CD8-positive, alpha-beta memory T cell (primary cell): ENCODE measurements around the gene MYRIP. TPM values are rescaled to one million over a fixed set of nuclear protein-coding genes. Genes with fewer than 3 reads are reported as not detected.
"Not testable (repeated sequence)": the region's sequence is repeated elsewhere in the genome, so short reads cannot be mapped to it uniquely, and the experiment has no call there.

Experiments used
- CTCF ChIA-PET: fragments of 350-600 bp; sonication (Branson Sonifier 250); formaldehyde crosslinking; loops from one replicate; lab custom pipeline; 2021; ENCODE audit warnings: antibody characterized with exemption; lab: Charles Lee
- POLR2A ChIA-PET: fragments of 350-600 bp; sonication (Branson Sonifier 250); formaldehyde crosslinking; loops from one replicate; lab custom pipeline; 2021; ENCODE audit warnings: antibody characterized with exemption; lab: Charles Lee
- DNase-seq, 5 donors: peaks; one replicate each; pipeline versions ENCODE4 v3.0.0 to v3.0.0-alpha.2; 2020 to 2022; ENCODE audit warnings: mixed read lengths in 1 of 5
- H3K27ac ChIP-seq: one replicate; pipeline ENCODE4 v1.7.0; 2013; ENCODE audit warnings: low read depth, mild to moderate bottlenecking, low read length, moderate library complexity
- H3K27me3 ChIP-seq: 2 replicates; pipeline ENCODE4 v1.7.0; 2013; ENCODE audit warnings: low read length, mild to moderate bottlenecking; ENCODE audit not compliant: insufficient read depth, poor library complexity, severe bottlenecking
- H3K36me3 ChIP-seq: 2 replicates; pipeline ENCODE4 v1.7.0; 2013; ENCODE audit warnings: mild to moderate bottlenecking, low read length, moderate library complexity; ENCODE audit not compliant: insufficient read depth
- H3K4me1 ChIP-seq: 2 replicates; pipeline ENCODE4 v1.7.0; 2013; ENCODE audit warnings: mild to moderate bottlenecking, low read length, moderate library complexity; ENCODE audit not compliant: insufficient read depth
- H3K4me3 ChIP-seq: 2 replicates; pipeline ENCODE4 v1.7.0; 2013; ENCODE audit warnings: mild to moderate bottlenecking, low read length
- H3K9me3 ChIP-seq: 2 replicates; pipeline ENCODE4 v1.7.0; 2013; ENCODE audit warnings: mild to moderate bottlenecking, low read length
- H3K27ac Mint-ChIP-seq, 8 donors: one replicate each; pipeline ENCODE4 v1.8.0; 2020 to 2021; ENCODE audit warnings: mixed read lengths in 8 of 8, mild to moderate bottlenecking in 6 of 8, inconsistent platforms in 3 of 8, moderate library complexity in 3 of 8
- H3K27me3 Mint-ChIP-seq, 2 donors: one replicate each; pipeline ENCODE4 v1.8.0; 2020 to 2021; ENCODE audit warnings: mixed read lengths in 2 of 2, mild to moderate bottlenecking in 1 of 2, moderate library complexity in 1 of 2
- H3K36me3 Mint-ChIP-seq, 3 donors: one replicate each; pipeline ENCODE4 v1.8.0; 2020 to 2021; ENCODE audit warnings: mixed read lengths in 3 of 3, inconsistent platforms in 1 of 3, mild to moderate bottlenecking in 1 of 3
- H3K4me1 Mint-ChIP-seq, 3 donors: one replicate each; pipeline ENCODE4 v1.8.0; 2020 to 2021; ENCODE audit warnings: mixed read lengths in 3 of 3, inconsistent platforms in 1 of 3, mild to moderate bottlenecking in 1 of 3
- H3K4me3 Mint-ChIP-seq, 7 donors: one replicate each; pipeline ENCODE4 v1.8.0; 2020 to 2021; ENCODE audit warnings: mixed read lengths in 7 of 7, mild to moderate bottlenecking in 6 of 7, moderate library complexity in 4 of 7, inconsistent platforms in 2 of 7
- H3K9me3 Mint-ChIP-seq, 5 donors: one replicate each; pipeline ENCODE4 v1.8.0; 2020 to 2022; ENCODE audit warnings: mixed read lengths in 5 of 5, mild to moderate bottlenecking in 3 of 5, moderate library complexity in 2 of 5, inconsistent platforms in 1 of 5
- polyA plus RNA-seq: library from polyadenylated mRNA; unstranded; fragments of 300-500 nt; fragmentation: Illumina TruSeq; gene quantifications from one replicate; pipeline ENCODE4 v1.2.3, GENCODE V29; 2021
- total RNA-seq, 2 experiments: library from RNA; stranded (reverse); gene quantifications; one replicate each; pipeline ENCODE4 v1.2.3, GENCODE V29; 2021

The MYRIP gene
- total and polyA plus RNA-seq, 3 experiments from 2014 or later, result not detected

DNA sequence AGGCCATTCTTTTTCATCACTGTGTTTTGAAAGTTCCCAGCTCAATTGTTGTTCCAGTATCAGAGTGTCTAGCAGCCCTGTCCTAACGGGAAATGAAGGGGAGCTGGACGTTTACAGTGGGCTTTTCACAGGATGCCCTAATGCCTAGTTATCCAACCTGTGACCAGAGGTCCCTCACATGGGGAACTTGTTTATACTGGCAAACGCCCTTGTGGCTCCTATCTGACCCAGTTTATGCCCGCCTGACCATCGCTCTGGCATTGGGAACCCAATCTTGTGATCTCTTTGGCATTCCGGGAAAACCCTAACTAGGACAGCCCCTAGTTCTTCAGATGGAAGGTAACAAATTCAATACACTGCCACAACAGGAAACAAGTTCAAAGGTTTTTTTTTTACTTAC is 14.5 kb upstream of the MYRIP start:
- DNase-seq, result no peak
- H3K36me3 Mint-ChIP-seq, result no peaks in the 10 kb centered on the region
- POLR2A ChIA-PET, result no interaction called here
- no peaks in the 10 kb centered on the region for H3K27me3 ChIP-seq
- no peaks in the 10 kb centered on the region for H3K4me1 ChIP-seq
- H3K4me1 Mint-ChIP-seq, result no peaks in the 10 kb centered on the region
- H3K4me3 Mint-ChIP-seq, result no peak overlapping the region
- H3K27ac Mint-ChIP-seq, result no peak overlapping the region
- CTCF ChIA-PET, result interaction anchor here (0.8 kb wide), 1 partner anchor 18 kb away, joined by 3 read pairs; no protein-coding TSS in a partner anchor
- no peaks in the 10 kb centered on the region for H3K9me3 ChIP-seq
- peaks cover under 1 to 2% of the 10 kb centered on the region in 2 donors for H3K27me3 Mint-ChIP-seq
- no peak overlapping the region for H3K4me3 ChIP-seq
- H3K27ac ChIP-seq, result no peak overlapping the region
- H3K36me3 ChIP-seq, result no peaks in the 10 kb centered on the region
- H3K9me3 Mint-ChIP-seq, result peaks cover 0 to 5% (median 0%) of the 10 kb centered on the region in 5 donors

DNA sequence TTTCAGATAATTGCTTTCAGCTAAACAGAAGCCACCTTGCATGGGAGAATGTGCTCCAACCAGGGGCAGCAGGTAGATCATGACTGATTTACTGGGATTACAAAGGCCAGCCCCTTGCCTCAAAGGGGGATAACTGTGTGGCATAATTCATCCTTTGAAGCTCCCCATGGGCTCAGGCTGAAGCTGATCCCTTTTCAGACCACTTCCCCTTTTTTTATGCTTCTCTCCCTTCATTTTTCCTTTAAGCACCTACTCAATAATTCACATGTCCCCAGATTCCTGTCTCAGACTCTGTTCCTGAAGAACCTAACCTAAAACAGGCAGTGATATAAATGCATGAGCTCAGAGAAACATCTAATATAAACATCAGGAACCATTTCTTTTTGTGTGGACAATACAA is 8.2 kb upstream of the MYRIP start:
- Histone ChIP-seq H3K4me3 (no peak overlapping the region), H3K27me3 (peaks cover 5% of the 10 kb centered on the region), H3K9me3 (no peaks in the 10 kb centered on the region), H3K4me1 (no peaks in the 10 kb centered on the region), H3K36me3 (no peaks in the 10 kb centered on the region), H3K27ac (no peak overlapping the region)
- Mint-ChIP-seq H3K9me3 (peaks cover 2 to 12% (median 10%) of the 10 kb centered on the region in 5 donors), H3K4me1 (no peaks in the 10 kb centered on the region), H3K27ac (no peak overlapping the region), H3K36me3 (no peaks in the 10 kb centered on the region), H3K4me3 (no peak overlapping the region), H3K27me3 (peaks cover 3 to 13% of the 10 kb centered on the region in 2 donors)
- POLR2A ChIA-PET, result no interaction called here
- no peak for DNase-seq
- CTCF ChIA-PET, result no interaction called here

DNA sequence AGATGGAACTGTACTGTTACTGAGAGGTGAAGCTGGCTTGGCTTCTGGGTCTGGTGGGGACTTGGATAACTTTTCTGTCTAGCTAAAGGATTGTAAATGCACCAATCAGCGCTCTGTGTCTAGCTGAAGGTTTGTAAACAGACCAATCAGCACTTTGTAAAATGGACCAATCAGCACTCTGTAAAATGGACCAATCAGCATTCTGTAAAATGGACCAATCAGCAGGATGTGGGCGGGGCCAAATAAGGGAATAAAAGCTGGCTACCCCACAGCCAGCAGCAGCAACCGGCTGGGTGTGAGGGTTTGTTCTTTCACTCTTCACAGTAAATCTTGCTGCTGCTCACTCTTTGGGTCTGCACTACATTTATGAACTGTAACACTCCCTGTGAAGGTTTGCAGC is 6.9 kb upstream of the MYRIP start:
- H3K4me3 ChIP-seq, POLR2A ChIA-PET, H3K4me1 ChIP-seq, H3K9me3 ChIP-seq, H3K27me3 ChIP-seq, CTCF ChIA-PET, H3K36me3 ChIP-seq, H3K27ac ChIP-seq, H3K4me3 Mint-ChIP-seq, H3K27ac Mint-ChIP-seq, DNase-seq, H3K36me3 Mint-ChIP-seq, H3K4me1 Mint-ChIP-seq: not testable (repeated sequence)
- Mint-ChIP-seq H3K9me3 (peaks cover 2 to 11% (median 9%) of the 10 kb centered on the region in 5 donors), H3K27me3 (peaks cover 8 to 22% of the 10 kb centered on the region in 2 donors)

DNA sequence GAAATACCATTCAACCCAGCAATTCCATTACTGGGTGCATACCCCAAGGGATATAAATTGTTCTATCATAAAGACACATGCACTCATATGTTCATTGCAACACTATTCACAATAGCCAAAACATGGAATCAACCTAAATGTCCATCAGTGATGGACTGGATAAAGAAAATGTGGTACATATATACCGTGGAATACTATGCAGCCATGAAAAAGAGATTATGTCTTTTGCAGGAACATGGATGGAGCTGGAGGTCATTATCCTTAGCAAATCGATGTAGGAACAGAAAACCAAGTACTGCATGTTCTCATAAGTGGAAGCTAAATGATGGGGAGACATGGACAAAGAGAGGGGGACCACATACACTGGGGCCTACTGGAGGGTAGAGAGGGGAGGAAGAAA is 5.5 kb upstream of the MYRIP start:
- no peaks in the 10 kb centered on the region for H3K36me3 Mint-ChIP-seq
- no peak overlapping the region for H3K4me3 ChIP-seq
- H3K9me3 ChIP-seq, result no peaks in the 10 kb centered on the region
- H3K27me3 ChIP-seq, result peaks cover 5% of the 10 kb centered on the region
- H3K4me1 Mint-ChIP-seq, result peaks cover 4 to 9% (median 6%) of the 10 kb centered on the region in 3 donors
- H3K27me3 Mint-ChIP-seq, result peaks cover 18 to 36% of the 10 kb centered on the region in 2 donors
- DNase-seq, result no peak
- peaks cover 3 to 13% (median 10%) of the 10 kb centered on the region in 5 donors for H3K9me3 Mint-ChIP-seq
- no peaks in the 10 kb centered on the region for H3K36me3 ChIP-seq
- no peak overlapping the region for H3K27ac ChIP-seq
- H3K4me3 Mint-ChIP-seq, result no peak overlapping the region
- ChIA-PET POLR2A (no interaction called here), CTCF (no interaction called here)
- no peaks in the 10 kb centered on the region for H3K4me1 ChIP-seq
- no peak overlapping the region for H3K27ac Mint-ChIP-seq

DNA sequence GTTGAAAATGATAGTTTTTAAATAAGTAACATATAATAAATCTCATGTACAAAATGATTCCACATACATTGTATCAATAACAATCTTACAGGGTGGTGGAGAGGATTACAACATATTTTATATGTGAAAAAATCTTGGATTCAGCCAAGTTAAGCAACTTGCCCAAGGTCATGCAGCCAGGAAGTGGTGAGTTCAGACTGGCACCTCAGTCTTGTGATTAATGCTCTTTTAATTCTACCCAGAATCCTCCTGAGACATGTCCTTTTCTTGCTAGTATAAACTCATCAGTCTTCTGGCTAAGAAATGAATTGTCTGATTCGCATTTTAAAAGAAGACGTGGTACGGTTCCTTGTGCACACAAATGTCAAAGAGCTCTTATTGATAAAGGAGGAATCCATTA is 4.5 kb upstream of the MYRIP start:
- H3K4me1 Mint-ChIP-seq, result peaks cover 6 to 12% (median 6%) of the 10 kb centered on the region in 3 donors
- H3K36me3 Mint-ChIP-seq, result no peaks in the 10 kb centered on the region
- peaks cover 20 to 38% of the 10 kb centered on the region in 2 donors for H3K27me3 Mint-ChIP-seq
- Histone ChIP-seq H3K27ac (no peak overlapping the region), H3K36me3 (no peaks in the 10 kb centered on the region), H3K4me3 (no peak overlapping the region), H3K4me1 (no peaks in the 10 kb centered on the region), H3K27me3 (peaks cover 5% of the 10 kb centered on the region), H3K9me3 (no peaks in the 10 kb centered on the region)
- ChIA-PET CTCF (no interaction called here), POLR2A (no interaction called here)
- H3K9me3 Mint-ChIP-seq, result peaks cover 3 to 13% (median 10%) of the 10 kb centered on the region in 5 donors
- H3K27ac Mint-ChIP-seq, result no peak overlapping the region
- no peak for DNase-seq
- no peak overlapping the region for H3K4me3 Mint-ChIP-seq

DNA sequence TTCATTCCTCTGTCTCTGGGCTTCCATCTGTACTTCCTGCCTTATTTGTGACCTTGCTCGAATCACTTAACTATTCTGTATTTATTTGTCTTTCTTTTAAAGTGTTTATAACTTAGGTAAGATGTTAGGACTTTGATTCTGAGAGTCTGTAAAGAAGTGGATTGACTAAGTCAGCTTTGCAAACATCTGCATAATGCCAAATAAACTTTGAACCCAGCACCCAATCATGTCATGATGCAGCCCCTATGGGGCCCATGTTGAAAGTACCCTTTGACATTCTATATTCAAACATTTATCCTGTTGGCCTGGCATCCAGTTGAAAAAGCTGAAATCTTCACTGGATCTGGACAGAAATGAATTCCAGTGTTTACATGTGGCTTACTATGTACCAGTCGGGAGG is 3.8 kb upstream of the MYRIP start:
- Histone ChIP-seq H3K27ac (no peak overlapping the region), H3K9me3 (no peaks in the 10 kb centered on the region), H3K27me3 (peaks cover 12% of the 10 kb centered on the region), H3K4me1 (no peaks in the 10 kb centered on the region), H3K4me3 (no peak overlapping the region), H3K36me3 (no peaks in the 10 kb centered on the region)
- CTCF ChIA-PET, result no interaction called here
- Mint-ChIP-seq H3K27me3 (peaks cover 27 to 43% of the 10 kb centered on the region in 2 donors), H3K27ac (no peak overlapping the region), H3K36me3 (no peaks in the 10 kb centered on the region), H3K4me3 (no peak overlapping the region), H3K9me3 (peaks cover 5 to 13% (median 10%) of the 10 kb centered on the region in 5 donors), H3K4me1 (peaks cover 9 to 19% (median 13%) of the 10 kb centered on the region in 3 donors)
- no peak for DNase-seq
- POLR2A ChIA-PET, result no interaction called here

DNA sequence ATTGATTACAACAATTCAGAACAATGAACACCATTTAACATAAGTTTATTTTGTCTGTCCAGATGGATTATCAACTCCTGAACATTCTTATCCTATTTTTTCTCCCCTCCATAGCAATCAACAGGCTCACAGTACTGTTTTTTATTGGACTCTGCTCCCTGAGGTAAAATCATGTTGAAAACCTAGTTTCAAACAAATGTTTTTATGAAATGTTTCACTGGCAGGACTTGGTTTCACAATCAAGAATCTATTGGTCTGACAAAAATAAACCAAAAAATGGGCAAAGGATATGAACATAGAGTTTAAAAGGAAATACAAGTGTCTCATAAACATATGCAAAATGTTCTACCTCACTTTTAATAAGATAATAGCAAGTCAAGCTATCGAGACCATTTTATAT is 2.6 kb upstream of the MYRIP start:
- CTCF ChIA-PET, result no interaction called here
- H3K27me3 ChIP-seq, result peaks cover 19% of the 10 kb centered on the region
- Mint-ChIP-seq H3K36me3 (no peaks in the 10 kb centered on the region), H3K4me3 (no peak overlapping the region), H3K4me1 (peaks cover 9 to 23% (median 16%) of the 10 kb centered on the region in 3 donors), H3K27ac (no peak overlapping the region), H3K27me3 (peaks cover 30 to 55% of the 10 kb centered on the region in 2 donors), H3K9me3 (peaks cover 7 to 15% (median 10%) of the 10 kb centered on the region in 5 donors)
- DNase-seq, result no peak
- POLR2A ChIA-PET, result no interaction called here
- H3K4me3 ChIP-seq, result no peak overlapping the region
- H3K36me3 ChIP-seq, result no peaks in the 10 kb centered on the region
- H3K27ac ChIP-seq, result no peak overlapping the region
- H3K9me3 ChIP-seq, result no peaks in the 10 kb centered on the region
- H3K4me1 ChIP-seq, result no peaks in the 10 kb centered on the region

DNA sequence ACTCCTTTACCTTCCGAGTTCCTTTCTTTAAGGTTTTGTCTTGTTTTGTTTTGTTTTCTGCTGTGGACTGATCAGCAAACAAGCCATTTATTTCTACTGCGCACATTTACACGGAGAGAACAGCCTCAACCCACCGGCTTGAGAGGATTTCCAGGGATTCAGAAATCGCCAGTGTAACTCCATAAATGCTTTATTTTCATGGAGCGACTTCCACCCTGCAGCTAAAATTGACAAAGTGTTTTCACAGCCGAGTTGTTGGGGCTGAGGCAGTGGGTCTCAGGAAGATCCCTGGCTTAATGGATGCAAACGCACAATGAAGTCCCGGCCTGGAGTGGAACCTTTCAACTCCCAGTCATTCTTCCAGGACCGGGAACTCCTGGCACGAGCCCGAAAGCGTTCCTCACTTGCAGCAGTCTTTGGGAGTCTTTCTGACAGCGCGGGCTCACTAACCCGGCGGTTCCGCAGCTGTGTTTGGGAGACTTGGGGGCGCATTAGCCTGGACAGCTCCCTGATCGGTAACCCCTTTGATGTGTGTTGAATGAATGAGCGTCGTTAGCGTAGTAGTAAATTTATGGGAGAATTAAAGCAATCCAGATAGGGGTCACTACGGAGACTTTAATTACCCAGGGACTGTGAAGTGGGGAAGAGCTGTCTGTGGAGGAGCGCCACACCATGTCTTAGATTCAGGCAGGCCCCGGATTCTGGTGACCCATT is 785 bp upstream of the MYRIP start:
- no peak overlapping the region for H3K27ac ChIP-seq
- Mint-ChIP-seq H3K9me3 (peaks cover 6 to 15% (median 10%) of the 10 kb centered on the region in 5 donors), H3K4me1 (peaks cover 9 to 23% (median 16%) of the 10 kb centered on the region in 3 donors), H3K4me3 (peak overlapping the region in 4 of 7 donors; percentile 4 to 48 (median 40)), H3K27me3 (peaks cover 40 to 65% of the 10 kb centered on the region in 2 donors), H3K36me3 (no peaks in the 10 kb centered on the region), H3K27ac (no peak overlapping the region)
- CTCF ChIA-PET, result no interaction called here
- DNase-seq, result no peak
- no peaks in the 10 kb centered on the region for H3K4me1 ChIP-seq
- no peak overlapping the region for H3K4me3 ChIP-seq
- H3K27me3 ChIP-seq, result peaks cover 19% of the 10 kb centered on the region
- no peaks in the 10 kb centered on the region for H3K9me3 ChIP-seq
- no peaks in the 10 kb centered on the region for H3K36me3 ChIP-seq
- POLR2A ChIA-PET, result no interaction called here
